ENCODE results near the gene BPIFB2.

The BPIFB2 gene

DNA sequence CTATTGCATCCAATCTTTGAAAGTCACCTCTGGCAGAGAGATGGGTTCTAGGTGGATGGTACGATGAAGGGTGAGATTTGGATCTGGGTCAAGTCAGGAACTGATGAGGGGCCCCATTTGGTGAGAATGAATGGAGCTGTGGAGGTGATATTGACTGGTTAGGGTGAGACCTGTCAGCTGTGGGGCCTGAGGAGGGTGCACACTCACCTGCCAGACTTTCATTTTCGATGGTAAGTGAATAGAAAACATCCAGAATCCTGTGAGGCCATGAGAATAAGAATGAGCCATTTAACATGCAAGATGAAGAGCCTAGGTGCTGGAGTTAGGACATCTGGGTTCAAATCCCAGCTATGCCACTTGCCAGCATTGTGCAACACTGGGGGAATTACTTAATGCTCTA is 10.1 kb upstream of the BPIFB2 start:
- DNase-seq (ENCODE audit: low read depth): no peak
- no peak overlapping the region for H3K4me3 ChIP-seq (ENCODE audit: low read depth, low read length)
- TF ChIP-seq, protein P1, sequence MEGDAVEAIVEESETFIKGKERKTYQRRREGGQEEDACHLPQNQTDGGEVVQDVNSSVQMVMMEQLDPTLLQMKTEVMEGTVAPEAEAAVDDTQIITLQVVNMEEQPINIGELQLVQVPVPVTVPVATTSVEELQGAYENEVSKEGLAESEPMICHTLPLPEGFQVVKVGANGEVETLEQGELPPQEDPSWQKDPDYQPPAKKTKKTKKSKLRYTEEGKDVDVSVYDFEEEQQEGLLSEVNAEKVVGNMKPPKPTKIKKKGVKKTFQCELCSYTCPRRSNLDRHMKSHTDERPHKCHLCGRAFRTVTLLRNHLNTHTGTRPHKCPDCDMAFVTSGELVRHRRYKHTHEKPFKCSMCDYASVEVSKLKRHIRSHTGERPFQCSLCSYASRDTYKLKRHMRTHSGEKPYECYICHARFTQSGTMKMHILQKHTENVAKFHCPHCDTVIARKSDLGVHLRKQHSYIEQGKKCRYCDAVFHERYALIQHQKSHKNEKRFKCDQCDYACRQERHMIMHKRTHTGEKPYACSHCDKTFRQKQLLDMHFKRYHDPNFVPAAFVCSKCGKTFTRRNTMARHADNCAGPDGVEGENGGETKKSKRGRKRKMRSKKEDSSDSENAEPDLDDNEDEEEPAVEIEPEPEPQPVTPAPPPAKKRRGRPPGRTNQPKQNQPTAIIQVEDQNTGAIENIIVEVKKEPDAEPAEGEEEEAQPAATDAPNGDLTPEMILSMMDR (IDR thresholded peaks at IDR 0.05; ENCODE audit: low read depth, low read length, missing control alignments): no peak

DNA sequence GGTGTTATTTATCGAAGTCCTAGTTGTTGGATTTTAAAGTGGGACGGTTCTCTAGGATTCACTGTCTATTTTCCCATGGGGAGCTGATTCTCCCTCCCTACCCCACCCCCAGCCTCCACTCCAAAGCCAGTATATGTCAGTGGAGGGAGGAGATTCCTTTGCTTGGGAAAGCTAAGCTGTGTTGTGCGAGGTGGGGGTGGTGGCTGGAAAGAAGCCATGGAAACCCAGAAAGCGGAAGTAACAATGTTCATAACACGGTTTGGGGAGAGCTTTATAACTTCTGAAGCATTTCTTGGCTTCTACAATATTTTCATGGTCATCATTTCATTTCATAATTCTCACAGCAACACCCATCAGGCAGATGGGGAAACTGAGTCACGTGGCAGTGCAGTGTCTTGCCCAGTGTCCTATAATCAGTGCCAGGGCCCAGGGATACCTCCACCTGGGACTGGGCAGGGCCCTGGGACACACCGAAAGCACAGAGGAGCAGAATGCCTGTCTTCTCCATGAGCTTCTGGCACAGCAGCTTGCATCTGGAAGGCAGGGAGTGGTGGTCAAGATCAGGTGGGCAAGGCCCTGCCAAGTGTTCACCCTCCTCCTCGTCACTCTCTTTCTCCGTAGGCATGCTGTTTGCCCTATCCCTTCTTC is 7.8 kb upstream of the BPIFB2 start:
- H3K4me3 ChIP-seq (ENCODE audit: low read depth, low read length): no peak overlapping the region
- DNase-seq (ENCODE audit: low read depth): no peak
- TF ChIP-seq, protein P1 (IDR thresholded peaks at IDR 0.05; ENCODE audit: low read depth, low read length, missing control alignments): no peak

DNA sequence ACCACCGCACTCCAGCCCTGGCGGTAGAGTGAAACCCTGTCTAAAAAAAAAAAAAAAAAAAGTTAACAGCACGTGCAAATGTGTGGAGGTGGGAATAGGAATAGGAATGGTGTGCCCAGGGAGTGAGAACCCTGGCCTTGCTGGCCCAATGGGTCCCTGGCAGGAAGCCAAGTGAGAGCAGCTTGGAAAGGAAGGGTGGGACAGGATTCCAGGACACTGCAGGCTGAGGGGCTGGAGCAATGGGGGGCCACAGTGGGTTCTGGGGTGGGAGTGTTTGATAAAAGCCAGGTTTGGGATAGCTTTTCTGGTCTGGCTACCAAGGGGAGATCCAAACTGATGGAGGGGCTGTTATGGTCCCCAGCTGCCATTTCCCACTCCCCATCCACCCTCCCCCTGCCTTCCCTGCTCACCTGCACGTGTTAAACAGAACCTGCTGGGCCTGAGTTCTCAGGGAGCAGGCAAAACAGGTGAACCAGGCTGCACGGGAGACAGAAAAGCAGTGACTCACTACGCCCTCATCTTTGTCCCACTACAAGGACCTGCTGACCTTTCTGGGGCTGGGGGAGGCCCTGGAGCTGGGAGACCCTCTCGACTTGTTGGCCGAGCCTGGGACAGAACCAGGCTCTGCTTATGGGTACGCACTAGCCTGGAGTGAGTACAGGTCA is 6.6 kb upstream of the BPIFB2 start:
- TF ChIP-seq, protein P1 (IDR thresholded peaks at IDR 0.05; ENCODE audit: low read depth, low read length, missing control alignments): no peak
- no peak overlapping the region for H3K4me3 ChIP-seq (ENCODE audit: low read depth, low read length)
- DNase-seq (ENCODE audit: low read depth): no peak

DNA sequence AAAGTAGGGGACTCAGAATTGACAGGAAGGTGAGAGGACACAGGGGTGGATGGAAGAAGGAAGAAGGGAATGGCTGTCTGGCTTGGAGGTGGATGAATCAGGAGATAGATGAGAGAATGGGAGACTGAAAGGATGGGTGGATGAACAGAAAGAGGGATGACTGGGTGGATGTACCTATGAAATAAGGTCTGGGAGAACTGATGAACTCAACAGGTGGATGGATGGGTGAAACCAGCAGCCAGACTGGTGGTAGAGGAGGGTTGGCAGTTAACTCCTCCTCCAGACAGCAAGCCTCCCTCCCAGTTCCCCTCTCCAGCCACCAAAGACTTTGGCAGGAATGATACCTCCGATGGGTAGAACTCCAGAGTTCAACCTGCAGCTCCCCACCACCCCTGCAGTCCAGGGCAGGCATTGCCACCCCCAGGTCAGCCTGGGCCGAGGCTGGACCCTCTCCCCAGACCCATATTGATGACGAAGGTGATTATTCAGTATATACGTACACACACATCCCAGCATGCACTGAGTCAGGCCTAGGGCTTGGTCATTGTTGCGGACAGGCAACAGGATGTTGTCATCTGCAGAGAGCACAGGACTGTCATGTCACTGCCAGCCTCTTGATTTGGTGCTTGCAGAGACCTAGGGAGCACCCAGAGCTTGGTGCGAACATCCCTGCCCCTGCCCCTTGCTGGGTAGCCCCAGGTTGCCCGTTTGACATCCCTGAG is 5.3 kb upstream of the BPIFB2 start:
- no peak for DNase-seq (ENCODE audit: low read depth)
- TF ChIP-seq, protein P1 (IDR thresholded peaks at IDR 0.05; ENCODE audit: low read depth, low read length, missing control alignments): no peak
- no peak overlapping the region for H3K4me3 ChIP-seq (ENCODE audit: low read depth, low read length)

DNA sequence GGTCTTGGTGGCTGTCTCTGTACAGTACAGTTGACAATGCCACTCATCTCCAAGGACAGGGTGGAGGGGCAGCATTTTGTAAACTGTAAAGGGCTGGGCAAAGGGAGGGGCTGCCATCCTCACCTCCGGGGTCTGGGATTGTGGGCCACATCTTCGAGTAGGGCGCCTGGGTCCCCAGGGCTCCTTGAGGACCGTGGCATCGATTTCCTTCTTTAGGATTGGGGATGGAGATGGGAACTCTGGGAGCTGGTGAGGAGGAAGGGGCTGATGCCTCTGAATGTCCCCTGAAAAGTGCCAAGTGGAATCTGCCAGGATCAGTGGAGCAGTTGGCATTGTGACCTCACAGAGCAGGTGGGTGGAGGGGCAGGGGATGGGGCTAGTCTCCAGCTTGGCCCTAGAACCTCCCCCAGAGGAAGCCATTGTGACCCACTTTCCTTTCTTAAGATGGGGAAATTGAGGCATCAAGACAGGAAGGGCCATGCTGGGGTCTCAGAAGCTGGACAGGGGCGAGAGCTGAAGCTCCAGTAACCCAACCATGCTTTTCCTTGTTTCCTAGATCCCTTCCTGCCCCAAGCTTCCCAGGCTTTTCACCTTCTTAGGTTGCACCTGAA is 3.3 kb upstream of the BPIFB2 start, which contains the start of gene SUN5:
TSS of gene SUN5 (minus strand) at position 293 of the 611 bp plus-strand sequence. CDS start at position 200, 93 bp downstream.
- H3K4me3 ChIP-seq (ENCODE audit: low read depth, low read length): no peak within 1 kb of the TSS
- TF ChIP-seq, protein P1 (IDR thresholded peaks at IDR 0.05; ENCODE audit: low read depth, low read length, missing control alignments): no peak
- DNase-seq (ENCODE audit: low read depth): no peak

DNA sequence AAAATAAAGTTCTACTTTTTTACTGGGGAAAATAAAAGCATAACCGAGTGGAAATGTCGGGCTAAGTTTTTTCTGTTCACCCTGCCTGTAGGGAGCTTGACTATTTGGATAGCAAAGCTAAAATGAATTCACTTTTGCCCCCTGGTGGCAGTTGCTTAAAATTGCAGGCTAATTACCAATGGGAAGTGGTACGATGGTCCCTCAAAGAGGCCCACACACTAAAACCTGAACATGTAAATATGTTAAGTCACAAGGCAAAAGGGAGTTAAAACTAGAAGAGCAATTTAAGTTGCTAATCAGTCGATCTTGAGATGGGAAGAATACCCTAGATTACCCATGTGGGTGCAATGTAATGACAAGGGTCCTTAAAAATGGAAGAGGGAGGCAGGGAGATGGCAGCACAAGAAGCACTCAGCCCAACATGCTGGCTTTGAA is 2.4 kb upstream of the BPIFB2 start:
- no peak for DNase-seq (ENCODE audit: low read depth)
- no peak overlapping the region for H3K4me3 ChIP-seq (ENCODE audit: low read depth, low read length)
- TF ChIP-seq, protein P1 (IDR thresholded peaks at IDR 0.05; ENCODE audit: low read depth, low read length, missing control alignments): peak; percentile 64

All from GM12864 (cell line).